Kidney (tissue), 14 donors: ENCODE measurements around the gene ANKRD23. TPM values are rescaled to one million over a fixed set of nuclear protein-coding genes. Genes with fewer than 3 reads are reported as not detected.

ENCODE experiments used
- DNase-seq, 5 donors: peaks; one replicate each; pipeline ENCODE4 v3.0.0-alpha.2; 2013 to 2020
- FAIRE-seq: peaks from 2 replicates; lab custom pipeline; 2012; peaks lifted over from hg19 to GRCh38; lab: Jason Lieb, UNC
- H3K27ac ChIP-seq, 2 donors: one replicate each; pipeline ENCODE4 v1.7.0; 2013; ENCODE audit warnings: low read depth in 2 of 2, low read length in 2 of 2, inconsistent platforms in 1 of 2
- H3K27me3 ChIP-seq: one replicate; pipeline ENCODE4 v1.7.1; 2013; ENCODE audit warnings: low read length, inconsistent platforms; ENCODE audit not compliant: control insufficient read depth, insufficient read depth
- H3K36me3 ChIP-seq, 3 donors: one replicate each; pipeline versions ENCODE4 v1.7.0 to v1.7.1; 2013; ENCODE audit warnings: low read length in 3 of 3, control low read depth in 1 of 3, inconsistent platforms in 1 of 3; ENCODE audit not compliant: insufficient read depth in 3 of 3, control insufficient read depth in 2 of 3
- H3K4me1 ChIP-seq, 3 donors: one replicate each; pipeline versions ENCODE4 v1.7.0 to v1.7.1; 2013; ENCODE audit warnings: low read length in 3 of 3, inconsistent platforms in 1 of 3, low read depth in 1 of 3; ENCODE audit not compliant: control insufficient read depth in 2 of 3, insufficient read depth in 2 of 3
- H3K4me3 ChIP-seq, 3 donors: one replicate each; pipeline versions ENCODE4 v1.7.0 to v1.8.1; 2013; ENCODE audit warnings: low read length in 3 of 3, control low read depth in 1 of 3, inconsistent platforms in 1 of 3
- H3K9ac ChIP-seq, 3 donors: one replicate each; pipeline versions ENCODE4 v1.7.0 to v1.7.1; 2013; ENCODE audit warnings: low read length in 3 of 3, control low read depth in 1 of 3, inconsistent platforms in 1 of 3
- H3K9me3 ChIP-seq, 3 donors: one replicate each; pipeline versions ENCODE4 v1.7.0 to v1.7.1; 2013; ENCODE audit warnings: low read length in 3 of 3, control low read depth in 1 of 3, inconsistent platforms in 1 of 3; ENCODE audit not compliant: control insufficient read depth in 2 of 3, insufficient read depth in 1 of 3
- CTCF ChIP-seq: IDR thresholded peaks from 3 replicates; pipeline ENCODE4 v1.5.1; 2012; ENCODE audit warnings: mild to moderate bottlenecking, moderate library complexity, borderline replicate concordance; ENCODE audit not compliant: insufficient read depth; ENCODE audit errors: extremely low read depth
- intact Hi-C: fragments of 100-400 bp; cut with DNase I; formaldehyde crosslinking; loops from one replicate; pipeline ENCODE4 v1.11.1; 2022
- polyA plus RNA-seq: library from polyadenylated mRNA; stranded (reverse); fragments of 350-450 nt; fragmentation: Illumina TruSeq; extraction: RNeasy Lipid Tissue Mini Kit (QIAGEN cat#74804); gene quantifications from one replicate; pipeline ENCODE4 v1.2.3, GENCODE V29; 2014; ENCODE audit warnings: low read depth, low replicate concordance; ENCODE audit not compliant: insufficient read depth
- total RNA-seq: library from RNA; stranded (reverse); fragmentation: NEBNext Ultra II Directional; extraction: Animal tissue kit (Norgen Biotek cat#: 25700); gene quantifications from one replicate; pipeline ENCODE4 v1.2.1, GENCODE V29; 2021
- donor health status: control.
- donor health status: control.
- donor health status: control.
- donor health status: control.
- donor health status: control.
- donor health status: DM: yes; HTN: yes; CAD: no.
- donor health status: Normal renal cell carcinoma (clear cell type).

The ANKRD23 gene
- total and polyA plus RNA-seq, 2 donors from 2014 or later: 1.6 to 4.0 TPM

GRCh38 chr2:96844405-96844808 lies 586 bp upstream of the ANKRD23 start:
- no peak overlapping the region for H3K27ac ChIP-seq
- H3K9me3 ChIP-seq: no peaks in the 10 kb centered on the region
- peaks cover 0 to 12% (median 10%) of the 10 kb centered on the region in 3 donors for H3K36me3 ChIP-seq
- no peak overlapping the region for H3K4me3 ChIP-seq
- no peaks in the 10 kb centered on the region for H3K27me3 ChIP-seq
- FAIRE-seq: no peak
- DNase-seq: no peak
- no peak overlapping the region for H3K9ac ChIP-seq
- peaks cover 0 to 2% (median 0%) of the 10 kb centered on the region in 3 donors for H3K4me1 ChIP-seq
- no peak for TF ChIP-seq CTCF
- intact Hi-C loops: no loop called here

GRCh38 chr2:96842600-96842999 lies 1.2 kb downstream of the ANKRD23 start:
- no peak overlapping the region for H3K27ac ChIP-seq
- intact Hi-C loops: no loop called here
- H3K9ac ChIP-seq: no peak overlapping the region
- H3K9me3 ChIP-seq: no peaks in the 10 kb centered on the region
- peaks cover 0 to 11% (median 4%) of the 10 kb centered on the region in 3 donors for H3K36me3 ChIP-seq
- DNase-seq (peak in 1 of 5 donors; percentile 63), FAIRE-seq (no peak)
- no peak overlapping the region for H3K4me3 ChIP-seq
- no peaks in the 10 kb centered on the region for H3K27me3 ChIP-seq
- no peak for TF ChIP-seq CTCF
- H3K4me1 ChIP-seq: peaks cover 0 to 6% (median 0%) of the 10 kb centered on the region in 3 donors

GRCh38 chr2:96841701-96842495 lies 1.9 kb downstream of the ANKRD23 start:
- no peak overlapping the region for H3K9ac ChIP-seq
- H3K27me3 ChIP-seq: no peaks in the 10 kb centered on the region
- no peaks in the 10 kb centered on the region for H3K9me3 ChIP-seq
- FAIRE-seq (no peak), DNase-seq (peak in 1 of 5 donors; percentile 63)
- H3K36me3 ChIP-seq: peaks cover 0 to 9% (median 2%) of the 10 kb centered on the region in 3 donors
- H3K4me3 ChIP-seq: no peak overlapping the region
- H3K27ac ChIP-seq: no peak overlapping the region
- H3K4me1 ChIP-seq: peaks cover 0 to 6% (median 0%) of the 10 kb centered on the region in 3 donors
- no peak for TF ChIP-seq CTCF
- intact Hi-C loops: no loop called here
